IMR-90 (cell line): ENCODE measurements around the gene CCDC134. TPM values are rescaled to one million over a fixed set of nuclear protein-coding genes. Genes with fewer than 3 reads are reported as not detected.

Experiments used
- ATAC-seq: fragments of 200-7000 bp; cut with Tn5 transposase; 2 replicates; pipeline ENCODE4 v1.9.1; 2020; ENCODE audit warnings: low read depth, mild to moderate bottlenecking, moderate library complexity
- BruUV-seq: library from RNA; stranded (reverse); fragments of 400-500 nt; replicated peaks from 2 replicates; lab custom pipeline; 2021; lab: Mats Ljungman, UMichigan
- CTCF ChIA-PET: fragments of 300-600 bp; formaldehyde crosslinking; extraction: SDS; loops from one replicate; lab custom pipeline; 2021; ENCODE audit warnings: antibody characterized with exemption; lab: Yijun Ruan, JAX
- POLR2A ChIA-PET: fragments of 300-600 bp; sonication (Branson Sonifier 250); formaldehyde crosslinking; loops from one replicate; lab custom pipeline; 2022; ENCODE audit warnings: antibody characterized with exemption; ENCODE audit not compliant: unreplicated experiment; lab: Charles Lee
- DNase-seq: peaks from one replicate; pipeline ENCODE4 v3.0.0; 2013
- H2AFZ ChIP-seq: replicated peaks from 2 replicates; pipeline ENCODE3; 2013; ENCODE audit warnings: low read length, mild to moderate bottlenecking; ENCODE audit not compliant: poor library complexity
- H2AK5ac ChIP-seq: 2 replicates; pipeline ENCODE4 v1.6.1; 2013; ENCODE audit warnings: low read depth, low read length, inconsistent platforms
- H2AK9ac ChIP-seq: replicated peaks from 2 replicates; pipeline ENCODE3; 2013; ENCODE audit warnings: mild to moderate bottlenecking, low read depth, low read length, moderate library complexity; ENCODE audit not compliant: poor library complexity
- H2BK120ac ChIP-seq: 2 replicates; pipeline ENCODE4 v1.6.1; 2013; ENCODE audit warnings: low read depth, low read length, inconsistent platforms
- H2BK15ac ChIP-seq: 3 replicates; pipeline ENCODE4 v1.6.1; 2013; ENCODE audit warnings: low read depth, low read length, inconsistent platforms
- H2BK20ac ChIP-seq: 2 replicates; pipeline ENCODE4 v1.6.1; 2013; ENCODE audit warnings: low read depth, mild to moderate bottlenecking, inconsistent platforms, low read length, moderate library complexity
- H2BK5ac ChIP-seq: 2 replicates; pipeline ENCODE4 v1.6.1; 2013; ENCODE audit warnings: mild to moderate bottlenecking, low read depth, low read length, inconsistent platforms; ENCODE audit not compliant: poor library complexity, severe bottlenecking
- H3K14ac ChIP-seq: replicated peaks from 2 replicates; pipeline ENCODE4 v1.6.1; 2013; ENCODE audit warnings: low read depth, low read length, inconsistent platforms
- H3K18ac ChIP-seq: 2 replicates; pipeline ENCODE4 v1.6.1; 2013; ENCODE audit warnings: low read depth, low read length, control low read depth
- H3K23ac ChIP-seq: 2 replicates; pipeline ENCODE4 v1.6.1; 2013; ENCODE audit warnings: low read depth, low read length, inconsistent platforms
- H3K27ac ChIP-seq: 2 replicates; pipeline ENCODE4 v1.5.1; 2013; ENCODE audit warnings: mild to moderate bottlenecking, control low read depth, low read length; ENCODE audit not compliant: insufficient read depth
- H3K27me3 ChIP-seq: 2 replicates; pipeline ENCODE4 v1.6.1; 2013; ENCODE audit warnings: low read length; ENCODE audit not compliant: control insufficient read depth, insufficient read depth
- H3K36me3 ChIP-seq: 2 replicates; pipeline ENCODE4 v1.6.1; 2013; ENCODE audit warnings: low read length, mixed read lengths; ENCODE audit not compliant: control insufficient read depth, insufficient read depth
- H3K4ac ChIP-seq: 2 replicates; pipeline ENCODE4 v1.6.1; 2013; ENCODE audit warnings: low read depth, low read length, inconsistent platforms
- H3K4me1 ChIP-seq: 2 replicates; pipeline ENCODE4 v1.6.1; 2013; ENCODE audit warnings: low read length, mixed read lengths; ENCODE audit not compliant: control insufficient read depth, insufficient read depth
- H3K4me2 ChIP-seq: 2 replicates; pipeline ENCODE4 v1.6.1; 2013; ENCODE audit warnings: low read depth, mild to moderate bottlenecking, control low read depth, low read length, moderate library complexity
- H3K4me3 ChIP-seq: 2 replicates; pipeline ENCODE4 v1.5.1; 2013; ENCODE audit warnings: low read depth, mild to moderate bottlenecking, control low read depth, low read length, moderate library complexity; ENCODE audit not compliant: insufficient read depth
- H3K56ac ChIP-seq: 2 replicates; pipeline ENCODE4 v1.6.1; 2013; ENCODE audit warnings: low read length, inconsistent platforms; ENCODE audit not compliant: insufficient read depth; ENCODE audit errors: extremely low read depth
- H3K79me1 ChIP-seq, 2 experiments: 2 replicates each; pipeline ENCODE4 v1.6.1; 2013; ENCODE audit warnings: low read length in 2 of 2, inconsistent platforms in 1 of 2, low read depth in 1 of 2
- H3K9ac ChIP-seq: 2 replicates; pipeline ENCODE4 v1.6.1; 2013; ENCODE audit warnings: low read depth, low read length, control low read depth
- H3K9me1 ChIP-seq: 2 replicates; pipeline ENCODE4 v1.6.1; 2013; ENCODE audit warnings: low read length, inconsistent platforms; ENCODE audit not compliant: insufficient read depth
- H3K9me3 ChIP-seq: 2 replicates; pipeline ENCODE4 v1.6.1; 2013; ENCODE audit warnings: low read length; ENCODE audit not compliant: control insufficient read depth, insufficient read depth
- H4K20me1 ChIP-seq: 2 replicates; pipeline ENCODE4 v1.6.1; 2013; ENCODE audit warnings: low read length, inconsistent platforms; ENCODE audit not compliant: insufficient read depth
- H4K5ac ChIP-seq: 2 replicates; pipeline ENCODE4 v1.6.1; 2013; ENCODE audit warnings: mild to moderate bottlenecking, low read depth, low read length, control low read depth
- H4K8ac ChIP-seq, 2 experiments: 2 replicates each; pipeline ENCODE4 v1.6.1; 2013; ENCODE audit warnings: low read depth in 2 of 2, low read length in 2 of 2, control low read depth in 1 of 2, inconsistent platforms in 1 of 2
- H4K91ac ChIP-seq: 2 replicates; pipeline ENCODE4 v1.6.1; 2013; ENCODE audit warnings: low read depth, low read length, inconsistent platforms; ENCODE audit not compliant: insufficient read depth
- WGBS, 2 experiments: methylation state at CpG; one replicate each; pipeline versions ENCODE4 v1.1.5 to v1.1.7; 2013; ENCODE audit warnings: missing lambda C conversion rate in 2 of 2; ENCODE audit not compliant: insufficient read length in 1 of 2; ENCODE audit errors: extremely low coverage in 2 of 2; 5-methylcytosine and 5-hydroxymethylcytosine counted together
- dilution Hi-C: fragments of 300-500 bp; cut with HindIII; formaldehyde crosslinking; loops from one replicate; pipeline ENCODE4 v1.14.3; 2018; ENCODE audit warnings: low sequenced_read_pairs; ENCODE audit not compliant: unreplicated experiment
- in situ Hi-C: fragments of 300-500 bp; cut with MboI; formaldehyde crosslinking; loops from 3 replicates; pipeline ENCODE4 v1.14.3; 2019; ENCODE audit warnings: low sequenced_read_pairs, inconsistent platforms, mixed read lengths
- intact Hi-C: fragments of 100-400 bp; cut with micrococcal nuclease; formaldehyde crosslinking; loops from 2 replicates; pipeline ENCODE4 v1.10.0; 2022
- polyA plus RNA-seq, 3 experiments: library from polyadenylated mRNA; depleted of rRNA; stranded (reverse); fragments of >200 nt; gene quantifications; 2 replicates each; pipeline ENCODE4 v1.2.3, GENCODE V29; 2012; ENCODE audit warnings: low replicate concordance in 1 of 3
- total RNA-seq: library from RNA; depleted of rRNA; stranded (reverse); fragments of >200 nt; gene quantifications from 2 replicates; pipeline ENCODE4 v1.2.3, GENCODE V29; 2012
- TF ChIP-seq, protein P1 (sequence below): fragments of 150-350 bp; IDR thresholded peaks from 2 replicates; pipeline ENCODE4 v1.6.1; 2016; ENCODE audit warnings: low read depth, mild to moderate bottlenecking, low read length, moderate library complexity, borderline replicate concordance
- TF ChIP-seq, protein P2 (sequence below): conservative IDR thresholded peaks from 2 replicates; pipeline ENCODE4 v1.5.1; 2012; ENCODE audit warnings: mild to moderate bottlenecking, low read depth, low read length, improper control_type of control experiment

CCDC134 gene
- total and polyA plus RNA-seq, 2 of the 4 experiments (the other 2 are of a cell fraction), result 5.1 to 7.0 TPM

DNA sequence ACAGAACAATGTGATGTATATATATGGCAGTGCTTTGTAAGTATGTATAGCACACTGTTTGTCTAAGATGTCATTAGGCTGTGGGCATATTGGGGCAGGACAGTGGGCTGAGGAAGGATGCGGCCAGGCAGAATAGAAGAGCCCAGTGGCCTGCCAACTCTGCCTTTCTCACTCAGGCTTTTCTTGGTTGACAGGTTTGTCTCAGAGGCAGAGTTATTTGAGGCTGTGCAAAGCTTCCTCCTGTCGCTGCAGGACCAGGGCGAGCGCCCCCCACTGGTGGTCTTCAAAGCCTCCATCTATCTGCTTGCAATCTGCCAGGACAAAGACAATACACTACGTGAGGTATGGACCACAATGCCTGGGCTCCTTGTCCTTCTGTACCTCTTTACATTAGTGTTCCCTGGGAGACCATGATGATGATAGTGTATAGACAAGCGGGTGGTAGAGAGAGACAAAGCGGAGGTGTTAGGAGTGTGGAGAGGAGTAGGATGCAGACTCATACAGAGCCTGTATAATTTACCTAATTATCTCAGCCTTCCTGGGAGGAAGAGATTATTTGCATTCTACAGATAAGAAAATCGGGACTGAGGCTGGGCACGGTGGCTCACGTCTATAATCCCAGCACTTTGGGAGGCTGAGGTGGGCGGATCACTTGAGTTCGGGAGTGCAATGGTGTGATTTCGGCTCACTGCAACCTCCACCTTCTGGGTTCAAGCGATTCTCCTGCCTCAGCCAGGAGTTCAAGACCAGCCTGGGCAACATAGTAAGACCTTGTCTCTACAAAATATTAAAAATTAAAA, 37.3 kb upstream of the CCDC134 start:
- H2BK20ac ChIP-seq, result no peak overlapping the region
- no peaks in the 10 kb centered on the region for H3K4me1 ChIP-seq
- DNase-seq, result no peak
- WGBS, 2 experiments, result 40% methylated on average over 2 of the region's 14 CpGs; no CpG with 5 or more reads in 1 of the 2 experiments
- ATAC-seq, result peak; percentile 11; the same call in 1 of the 2 replicates
- H3K9ac ChIP-seq, result no peak overlapping the region
- H3K14ac ChIP-seq, result no peak overlapping the region
- H2AK9ac ChIP-seq, result no peak overlapping the region
- ChIA-PET CTCF (interaction anchor here (1.7 kb wide), 1 partner anchor 17 kb away, joined by 7 read pairs; no protein-coding TSS in a partner anchor), POLR2A (no interaction called here)
- no peak overlapping the region for H3K27ac ChIP-seq
- H3K56ac ChIP-seq, result no peak overlapping the region
- dilution Hi-C loops (no loop called here), intact Hi-C loops (no loop called here), in situ Hi-C loops (no loop called here)
- H2AFZ ChIP-seq, result no peak overlapping the region
- no peak overlapping the region for H2BK15ac ChIP-seq
- no peak overlapping the region for H2AK5ac ChIP-seq
- BruUV-seq, result no TSS peak
- TF ChIP-seq, protein P1, sequence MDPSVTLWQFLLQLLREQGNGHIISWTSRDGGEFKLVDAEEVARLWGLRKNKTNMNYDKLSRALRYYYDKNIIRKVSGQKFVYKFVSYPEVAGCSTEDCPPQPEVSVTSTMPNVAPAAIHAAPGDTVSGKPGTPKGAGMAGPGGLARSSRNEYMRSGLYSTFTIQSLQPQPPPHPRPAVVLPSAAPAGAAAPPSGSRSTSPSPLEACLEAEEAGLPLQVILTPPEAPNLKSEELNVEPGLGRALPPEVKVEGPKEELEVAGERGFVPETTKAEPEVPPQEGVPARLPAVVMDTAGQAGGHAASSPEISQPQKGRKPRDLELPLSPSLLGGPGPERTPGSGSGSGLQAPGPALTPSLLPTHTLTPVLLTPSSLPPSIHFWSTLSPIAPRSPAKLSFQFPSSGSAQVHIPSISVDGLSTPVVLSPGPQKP, result no peak
- TF ChIP-seq, protein P2, sequence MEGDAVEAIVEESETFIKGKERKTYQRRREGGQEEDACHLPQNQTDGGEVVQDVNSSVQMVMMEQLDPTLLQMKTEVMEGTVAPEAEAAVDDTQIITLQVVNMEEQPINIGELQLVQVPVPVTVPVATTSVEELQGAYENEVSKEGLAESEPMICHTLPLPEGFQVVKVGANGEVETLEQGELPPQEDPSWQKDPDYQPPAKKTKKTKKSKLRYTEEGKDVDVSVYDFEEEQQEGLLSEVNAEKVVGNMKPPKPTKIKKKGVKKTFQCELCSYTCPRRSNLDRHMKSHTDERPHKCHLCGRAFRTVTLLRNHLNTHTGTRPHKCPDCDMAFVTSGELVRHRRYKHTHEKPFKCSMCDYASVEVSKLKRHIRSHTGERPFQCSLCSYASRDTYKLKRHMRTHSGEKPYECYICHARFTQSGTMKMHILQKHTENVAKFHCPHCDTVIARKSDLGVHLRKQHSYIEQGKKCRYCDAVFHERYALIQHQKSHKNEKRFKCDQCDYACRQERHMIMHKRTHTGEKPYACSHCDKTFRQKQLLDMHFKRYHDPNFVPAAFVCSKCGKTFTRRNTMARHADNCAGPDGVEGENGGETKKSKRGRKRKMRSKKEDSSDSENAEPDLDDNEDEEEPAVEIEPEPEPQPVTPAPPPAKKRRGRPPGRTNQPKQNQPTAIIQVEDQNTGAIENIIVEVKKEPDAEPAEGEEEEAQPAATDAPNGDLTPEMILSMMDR, result peak; percentile 18; the same call in 1 of the 2 replicates
- no peak overlapping the region for H3K4me3 ChIP-seq
- H3K27me3 ChIP-seq, result peaks cover 2% of the 10 kb centered on the region
- H3K23ac ChIP-seq, result no peak overlapping the region
- no peaks in the 10 kb centered on the region for H3K9me1 ChIP-seq
- H3K9me3 ChIP-seq, result no peaks in the 10 kb centered on the region
- H3K4me2 ChIP-seq, result no peak overlapping the region
- no peak overlapping the region for H3K18ac ChIP-seq
- no peaks in the 10 kb centered on the region for H4K20me1 ChIP-seq
- no peak overlapping the region for H4K91ac ChIP-seq
- H4K8ac ChIP-seq, result no peak overlapping the region
- H3K4ac ChIP-seq, result no peak overlapping the region
- no peak overlapping the region for H4K5ac ChIP-seq
- H3K36me3 ChIP-seq, result no peaks in the 10 kb centered on the region
- H3K79me1 ChIP-seq, result no peaks in the 10 kb centered on the region
- H2BK5ac ChIP-seq, result no peak overlapping the region
- no peak overlapping the region for H2BK120ac ChIP-seq
